Activated CD4-positive, alpha-beta T cell treated with anti-CD3 and anti-CD28 coated beads, Interleukin-2, amount 50 U/mL, for 24 hours (primary cell): ENCODE measurements around the gene ACAN.

ENCODE experiments used
- DNase-seq, 2 donors: peaks; one replicate each; pipeline ENCODE4 v3.0.0-alpha.2; 2020; ENCODE audit warnings: low read depth in 1 of 2, low spot score in 1 of 2

Gene ACAN

DNA sequence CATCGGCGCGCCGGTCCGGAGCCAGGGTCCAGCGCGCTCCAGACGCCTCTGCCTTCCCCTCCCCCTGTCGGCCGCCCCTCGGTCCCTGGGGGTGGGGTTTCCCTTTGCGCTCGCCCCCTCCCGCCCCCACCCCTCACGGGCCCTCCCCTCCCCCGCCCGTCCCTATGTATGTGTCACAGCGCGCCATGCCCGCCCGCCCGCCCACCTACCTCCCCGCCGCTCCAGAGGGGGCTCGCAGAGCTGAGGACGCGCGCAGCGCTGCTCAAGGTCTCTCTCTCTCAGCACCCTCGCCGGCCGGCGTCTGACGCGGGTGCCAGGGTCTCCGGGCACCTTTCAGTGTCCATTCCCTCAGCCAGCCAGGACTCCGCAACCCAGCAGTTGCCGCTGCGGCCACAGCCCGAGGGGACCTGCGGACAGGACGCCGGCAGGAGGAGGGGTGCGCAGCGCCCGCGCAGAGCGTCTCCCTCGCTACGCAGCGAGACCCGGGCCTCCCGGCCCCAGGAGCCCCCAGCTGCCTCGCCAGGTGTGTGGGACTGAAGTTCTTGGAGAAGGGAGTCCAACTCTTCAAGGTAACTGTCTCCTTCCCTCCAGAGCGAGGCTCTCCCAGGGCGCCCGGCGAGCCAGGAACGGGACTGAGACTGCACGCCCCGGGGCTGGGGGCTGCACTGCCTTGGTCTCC lies at the start of gene ACAN:
Gene ACAN, plus strand, starts transcription at position 196 of the 679 bp plus-strand sequence. CDS start 32,771 bp downstream, outside the sequence.
- no peak for DNase-seq

DNA sequence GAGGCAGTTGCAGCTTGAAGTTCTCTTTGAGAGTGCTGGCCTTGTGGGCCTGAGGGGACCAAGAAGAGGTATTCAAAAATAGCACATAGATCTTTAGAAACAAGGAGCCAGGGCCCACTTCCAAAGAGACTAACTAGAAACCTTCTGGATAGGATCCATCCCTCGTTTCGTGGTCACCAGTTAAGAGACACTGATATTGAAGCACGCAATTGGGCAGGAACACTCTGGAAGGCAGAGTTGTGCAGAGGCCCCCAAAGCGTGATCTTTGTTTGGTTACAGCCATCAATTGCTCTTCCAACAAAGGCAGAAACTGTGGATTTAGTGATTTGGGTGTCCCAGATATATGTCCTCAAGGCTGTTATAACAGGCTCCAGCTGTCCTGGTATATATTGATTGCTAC lies 46.7 kb upstream of the ACAN start:
- DNase-seq, result no peak

DNA sequence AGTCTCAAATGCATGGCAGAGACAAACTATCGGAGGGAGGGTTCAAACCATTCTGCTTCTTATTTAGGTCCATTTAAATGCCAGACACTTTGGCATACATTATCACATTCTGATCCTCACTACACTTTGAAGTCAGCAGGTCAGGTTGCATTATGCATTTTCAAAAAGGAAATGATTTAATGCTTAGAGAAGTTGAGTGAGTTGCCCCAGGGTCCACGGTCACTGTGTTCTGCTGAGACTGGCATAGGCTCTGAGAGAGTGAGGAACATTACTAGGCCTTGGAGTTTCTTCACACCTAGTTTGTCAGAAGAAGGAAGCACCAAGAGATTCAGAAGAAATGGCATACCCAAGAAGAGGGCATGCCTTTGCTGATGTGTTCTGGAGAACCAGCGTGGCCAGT lies 46.3 kb upstream of the ACAN start:
- no peak for DNase-seq

DNA sequence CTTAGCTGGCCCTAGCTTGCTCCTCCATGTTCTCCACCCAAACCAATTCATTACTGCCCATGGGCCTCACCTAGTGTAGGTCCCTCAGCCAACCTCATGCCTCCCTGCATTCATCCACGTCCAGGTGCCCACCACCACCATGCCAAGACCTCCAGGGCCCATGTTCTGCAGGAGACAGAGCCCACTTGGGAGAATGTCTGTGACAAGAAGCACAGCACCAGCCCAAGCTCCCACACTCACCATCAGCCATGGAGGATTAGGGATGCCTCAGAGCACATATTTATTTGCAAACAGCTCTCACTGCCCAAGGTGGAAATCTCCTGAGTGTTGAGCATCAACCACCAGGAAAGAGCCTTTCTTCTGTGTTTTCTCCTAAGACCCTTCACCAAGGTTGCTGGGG lies 43.4 kb upstream of the ACAN start:
- no peak for DNase-seq

DNA sequence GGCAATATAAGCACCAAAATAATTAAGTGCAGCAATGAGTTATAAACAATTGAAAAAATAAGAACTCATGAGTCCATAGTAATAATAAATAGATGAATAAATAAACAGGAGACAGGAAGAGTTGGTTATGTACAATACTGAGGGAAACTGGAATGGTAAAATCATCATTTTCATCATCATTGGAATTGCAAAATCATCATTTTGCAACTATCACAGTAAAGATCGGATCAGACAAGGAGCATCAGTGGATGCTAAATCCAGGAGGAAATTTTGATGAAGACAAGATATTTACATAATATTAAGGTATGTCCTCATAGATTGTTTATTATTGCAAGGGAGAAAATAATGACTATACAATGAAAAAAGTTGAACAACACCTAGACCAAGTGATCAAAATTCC lies 38.8 kb upstream of the ACAN start:
- DNase-seq, result no peak

DNA sequence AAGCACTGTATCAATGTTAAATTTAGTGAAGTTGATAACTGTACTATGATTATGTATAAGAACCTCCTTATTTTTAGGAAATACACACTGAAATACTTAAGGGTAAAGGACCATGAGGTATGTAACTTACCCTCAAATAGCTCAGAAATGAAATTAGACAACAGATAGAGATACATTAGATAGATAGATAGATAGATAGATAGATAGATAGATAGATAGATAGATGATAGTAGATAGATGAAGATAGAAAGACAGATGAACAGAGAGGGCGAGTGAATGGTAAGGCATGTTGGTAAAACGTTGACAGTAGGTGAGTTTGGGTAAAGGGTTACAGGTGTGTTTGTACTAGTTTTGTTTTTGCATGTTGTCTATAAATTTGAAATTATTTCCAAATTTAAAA lies 38.0 kb upstream of the ACAN start:
- no peak for DNase-seq

DNA sequence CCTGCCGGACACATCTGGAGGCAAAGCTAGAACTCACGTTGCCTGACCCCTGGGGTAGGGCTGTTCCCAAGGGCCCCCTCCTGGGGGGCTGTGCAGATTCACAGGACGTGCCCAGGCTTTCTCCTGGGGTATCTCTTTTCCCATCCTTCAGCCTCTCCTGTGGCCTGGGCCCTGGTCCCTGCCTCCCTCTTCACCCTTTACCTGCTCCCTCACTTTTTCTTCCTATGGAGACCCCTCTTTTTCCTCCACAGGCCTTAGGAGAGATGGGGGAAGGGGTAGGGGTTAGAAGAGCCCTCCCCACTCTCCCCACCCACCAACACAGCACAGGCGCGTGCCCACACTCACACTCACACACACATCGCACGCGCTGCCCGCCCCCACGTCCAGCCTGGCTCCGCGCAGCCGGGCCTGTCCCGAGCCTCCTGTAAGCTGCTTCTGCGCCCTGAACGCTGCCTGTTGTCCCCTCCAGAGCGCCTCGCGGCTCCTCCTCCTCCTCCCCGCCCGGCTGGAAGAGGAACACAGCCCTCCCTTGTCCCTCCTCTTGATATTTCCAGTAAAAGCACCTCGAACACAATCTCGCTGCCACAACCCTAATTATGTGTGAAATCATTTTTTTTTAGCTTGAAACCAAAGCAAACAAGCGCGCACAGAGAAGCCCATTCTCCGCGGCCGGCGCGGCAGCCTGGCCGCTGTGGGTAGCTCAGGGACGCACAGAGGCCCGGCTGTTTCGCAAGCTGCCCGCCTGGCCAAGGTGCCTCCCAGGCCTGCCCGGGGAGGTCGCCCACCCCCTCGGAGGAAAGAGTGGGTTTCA lies 33.9 kb upstream of the ACAN start:
- DNase-seq, result no peak

DNA sequence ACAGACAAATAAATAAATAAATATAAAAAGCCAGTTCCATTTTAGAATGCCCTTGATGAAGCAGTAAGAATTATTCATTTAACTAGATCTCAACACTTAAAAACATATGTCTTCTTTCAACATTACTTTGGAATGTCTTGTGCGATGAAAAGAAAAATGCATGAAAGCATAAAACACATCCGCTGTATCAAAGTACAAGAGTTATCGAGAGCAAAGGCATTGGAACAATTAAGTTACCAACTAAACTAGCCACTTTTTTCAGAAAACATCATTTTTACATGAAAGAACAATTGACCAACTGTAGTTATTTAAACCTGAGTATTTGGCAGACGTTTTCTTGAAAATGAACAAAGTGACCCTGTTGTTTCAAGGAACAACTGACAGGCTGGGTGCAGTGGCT lies 27.5 kb upstream of the ACAN start:
- DNase-seq, result no peak

DNA sequence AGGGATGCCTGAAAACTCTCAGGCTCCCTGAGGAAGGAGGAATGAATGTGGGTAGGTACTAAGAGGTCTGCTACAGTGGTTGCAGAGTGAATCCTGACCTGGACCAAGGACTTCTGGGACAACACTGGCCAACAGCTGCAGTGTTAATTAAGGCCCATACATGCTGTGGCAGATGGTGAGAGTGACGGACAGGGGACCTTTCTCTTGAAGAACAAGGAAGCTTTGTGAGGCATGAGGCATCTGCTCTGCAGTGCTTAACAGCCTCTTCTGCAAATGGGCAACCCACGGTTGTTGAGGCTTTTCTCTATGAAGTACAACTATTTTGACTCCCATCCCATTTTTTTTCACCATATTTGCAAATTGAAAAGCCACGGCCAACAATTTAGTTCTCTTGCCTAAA lies 26.6 kb upstream of the ACAN start:
- DNase-seq, result no peak

DNA sequence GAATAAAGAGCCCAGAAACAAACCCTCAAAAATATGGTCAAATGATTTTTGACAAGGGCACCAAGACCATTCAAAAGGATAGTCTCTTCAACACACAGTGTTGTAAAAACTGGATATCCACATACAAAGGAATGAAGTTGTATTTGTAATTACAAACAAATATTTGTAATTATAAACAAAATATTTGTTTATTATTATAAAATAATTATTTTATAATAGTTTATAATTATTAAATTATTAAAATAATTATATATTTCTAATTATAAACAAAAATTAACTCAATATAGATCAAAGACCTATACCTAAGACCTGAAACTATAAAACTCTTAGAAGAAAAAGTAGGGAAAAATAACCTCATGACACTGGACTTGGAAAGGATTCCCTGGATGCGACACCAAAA lies 23.3 kb upstream of the ACAN start:
- no peak for DNase-seq

DNA sequence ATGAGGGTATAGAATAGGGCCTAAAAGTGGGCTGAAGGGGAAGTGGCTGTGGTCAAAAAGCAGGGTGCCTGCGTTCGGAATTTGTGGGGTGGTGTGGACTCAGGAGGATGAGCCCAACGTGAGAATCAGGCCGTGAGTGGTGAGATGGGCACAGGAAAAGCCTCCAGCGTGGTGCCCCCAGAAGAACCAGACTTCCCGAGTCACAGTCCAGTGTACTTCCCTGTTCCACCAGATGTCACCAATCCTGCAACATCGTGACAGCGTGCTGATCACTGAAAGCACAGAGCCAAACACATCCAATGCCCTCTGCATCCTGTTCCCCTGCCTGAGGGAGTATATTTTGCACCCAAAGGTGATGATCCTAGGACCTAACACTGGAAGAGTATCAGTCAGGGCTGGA lies 20.8 kb upstream of the ACAN start:
- DNase-seq, result no peak

DNA sequence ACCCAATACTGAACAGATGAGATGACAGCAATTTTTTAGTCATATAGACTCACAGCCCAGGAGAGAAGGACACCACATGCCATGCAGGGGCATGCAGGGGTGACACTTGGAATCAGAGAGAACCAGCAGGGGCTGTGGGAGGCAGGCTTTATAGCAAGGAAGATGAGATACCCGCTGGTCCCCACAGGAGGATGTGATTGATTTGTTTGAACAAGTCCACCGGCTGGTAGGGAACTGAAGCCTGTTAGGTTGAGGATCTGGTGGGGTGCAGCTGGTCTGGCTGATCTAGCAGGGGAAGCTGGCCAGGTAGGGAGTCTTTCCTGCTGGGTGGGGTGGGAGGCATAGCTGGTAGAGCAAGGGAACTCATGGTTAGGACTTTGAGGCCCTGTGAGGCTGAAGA lies 18.0 kb upstream of the ACAN start:
- DNase-seq, result no peak

DNA sequence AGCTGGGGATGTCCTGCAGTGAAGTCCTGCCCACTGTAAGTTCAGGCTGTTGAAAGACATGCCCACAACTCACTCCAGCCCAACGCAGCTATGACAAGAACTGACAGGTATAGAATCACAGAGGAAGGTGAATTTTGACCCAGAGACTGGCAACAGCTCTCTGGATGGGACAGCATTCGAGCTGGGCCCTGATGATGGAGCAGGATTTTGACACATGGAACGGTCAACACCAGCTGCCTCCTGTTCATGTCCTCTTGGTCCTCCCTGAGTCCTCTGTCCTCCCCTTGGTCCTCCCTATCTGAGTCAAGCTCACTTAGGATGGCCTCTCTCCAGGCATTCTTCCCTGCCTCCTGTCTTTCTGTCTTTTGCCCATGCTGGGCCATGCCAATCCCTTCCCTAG lies 15.2 kb upstream of the ACAN start:
- no peak for DNase-seq

DNA sequence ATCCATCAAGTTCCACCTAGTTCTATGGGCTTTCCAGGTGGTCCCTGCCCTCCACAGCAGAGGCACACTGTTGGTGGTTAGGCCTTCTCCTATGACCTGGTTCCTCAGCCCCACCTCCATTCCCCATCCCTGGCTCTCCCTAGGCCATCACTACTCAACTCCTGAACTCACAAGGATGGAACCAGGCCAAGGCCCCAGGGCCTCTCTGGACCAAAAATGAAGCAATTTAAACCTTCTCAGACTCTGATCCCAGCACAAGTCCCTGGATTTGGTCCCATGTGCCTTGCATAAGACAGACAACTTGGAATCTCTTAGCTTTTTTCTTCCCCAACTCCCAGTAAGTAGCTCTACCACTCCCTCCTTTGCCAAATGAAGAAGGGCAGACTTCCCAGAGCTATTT lies 14.4 kb upstream of the ACAN start:
- no peak for DNase-seq

DNA sequence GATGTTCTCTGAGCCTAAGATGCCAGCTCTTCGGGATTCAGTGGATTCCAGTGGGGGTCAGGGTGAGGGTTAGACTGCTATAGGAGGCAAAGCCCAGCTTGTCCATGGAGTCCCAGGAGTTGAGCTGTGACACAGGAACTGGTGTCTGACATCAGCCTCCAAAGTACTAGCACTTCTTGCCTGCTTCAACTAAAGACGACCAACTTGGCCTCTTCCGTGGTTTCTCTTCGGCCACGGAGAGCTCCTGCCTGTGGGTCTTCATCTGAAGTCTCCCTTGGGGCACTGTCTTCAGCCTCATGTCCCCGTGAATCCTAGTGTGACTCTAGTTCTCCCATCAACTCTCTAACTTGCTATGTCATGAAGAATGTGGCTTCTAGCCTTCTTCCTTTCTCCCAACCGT lies 12.8 kb upstream of the ACAN start:
- DNase-seq, result no peak

DNA sequence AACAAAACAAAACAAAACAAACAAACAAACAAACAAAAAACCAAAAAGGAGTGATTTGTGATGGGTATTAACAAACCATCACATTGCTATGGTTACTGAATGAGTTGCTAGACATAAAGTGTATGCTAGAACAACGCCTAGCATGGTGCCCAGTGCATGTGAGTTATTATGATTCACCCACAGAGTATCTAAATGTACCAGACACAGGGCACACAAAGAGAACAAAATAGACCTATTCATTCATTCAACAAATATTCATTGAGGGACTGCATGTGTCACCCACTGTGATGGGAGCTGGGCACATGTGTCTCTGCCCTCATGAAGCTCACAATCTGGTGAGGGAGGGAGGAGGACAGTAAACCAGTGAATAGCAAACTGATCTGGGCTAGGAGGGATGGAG lies 11.6 kb upstream of the ACAN start:
- no peak for DNase-seq

DNA sequence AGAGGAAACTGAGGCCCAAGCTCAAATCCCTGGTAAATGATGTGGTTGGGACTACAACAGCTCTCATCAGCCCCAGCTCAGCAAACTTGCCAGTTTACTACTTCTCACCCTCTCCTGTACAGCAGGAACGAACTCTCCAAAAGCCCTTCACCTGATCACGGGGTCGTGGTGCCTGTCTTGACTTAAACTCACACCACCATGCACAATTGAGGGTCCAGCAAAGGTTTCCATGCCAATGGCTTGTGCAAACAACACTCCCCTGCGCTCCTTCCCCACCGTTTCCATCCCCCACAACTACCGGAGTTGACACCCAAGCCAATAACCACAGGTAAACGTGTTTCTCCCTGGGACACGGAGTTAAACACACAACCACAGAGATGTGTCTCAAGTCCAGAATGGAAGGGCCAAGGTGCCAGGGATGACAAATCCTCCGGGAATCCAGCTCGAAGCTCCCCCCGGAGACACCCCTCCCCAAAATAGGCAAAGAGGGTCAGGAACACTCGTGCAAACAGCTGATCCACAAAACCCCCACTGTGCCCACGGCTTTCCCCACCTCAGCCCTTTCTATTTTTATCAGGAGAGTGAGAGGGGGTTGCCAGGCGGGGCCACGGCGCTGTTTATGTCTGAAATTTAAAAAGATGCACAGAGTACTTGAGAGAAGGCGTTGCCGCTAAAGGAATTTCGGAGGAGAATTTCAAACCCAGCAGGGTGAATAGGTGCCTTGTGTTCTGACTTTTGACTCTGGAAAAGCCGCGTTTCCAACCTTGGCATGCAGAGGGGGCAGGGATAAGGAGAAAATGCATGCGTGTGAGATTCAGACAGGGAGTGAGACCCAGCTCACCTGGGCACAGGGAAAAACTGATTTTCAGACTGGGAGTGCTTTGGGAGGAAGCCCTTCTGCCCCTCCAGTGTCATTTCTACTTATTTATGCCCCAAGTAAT lies 10.6 kb upstream of the ACAN start:
- DNase-seq, result no peak

DNA sequence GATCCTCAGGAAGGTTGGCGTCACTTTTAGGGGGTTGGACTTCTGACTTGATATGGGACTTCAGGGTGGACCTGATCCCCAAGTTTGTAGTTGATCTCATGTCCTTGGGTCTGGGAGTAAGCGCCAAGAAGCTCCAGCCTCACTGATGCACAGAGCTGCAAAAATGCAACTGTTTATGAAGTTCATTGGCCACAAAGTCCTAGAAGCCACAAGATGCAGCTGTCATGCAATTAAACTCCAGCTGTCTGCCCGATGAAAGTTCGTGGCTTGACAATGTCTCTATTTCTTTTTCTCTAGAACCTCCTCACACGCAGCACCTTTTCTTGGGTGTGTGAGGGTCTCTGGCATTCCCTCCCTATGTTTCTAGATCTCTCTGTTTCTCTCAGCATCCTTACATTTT lies 9.2 kb upstream of the ACAN start:
- no peak for DNase-seq

DNA sequence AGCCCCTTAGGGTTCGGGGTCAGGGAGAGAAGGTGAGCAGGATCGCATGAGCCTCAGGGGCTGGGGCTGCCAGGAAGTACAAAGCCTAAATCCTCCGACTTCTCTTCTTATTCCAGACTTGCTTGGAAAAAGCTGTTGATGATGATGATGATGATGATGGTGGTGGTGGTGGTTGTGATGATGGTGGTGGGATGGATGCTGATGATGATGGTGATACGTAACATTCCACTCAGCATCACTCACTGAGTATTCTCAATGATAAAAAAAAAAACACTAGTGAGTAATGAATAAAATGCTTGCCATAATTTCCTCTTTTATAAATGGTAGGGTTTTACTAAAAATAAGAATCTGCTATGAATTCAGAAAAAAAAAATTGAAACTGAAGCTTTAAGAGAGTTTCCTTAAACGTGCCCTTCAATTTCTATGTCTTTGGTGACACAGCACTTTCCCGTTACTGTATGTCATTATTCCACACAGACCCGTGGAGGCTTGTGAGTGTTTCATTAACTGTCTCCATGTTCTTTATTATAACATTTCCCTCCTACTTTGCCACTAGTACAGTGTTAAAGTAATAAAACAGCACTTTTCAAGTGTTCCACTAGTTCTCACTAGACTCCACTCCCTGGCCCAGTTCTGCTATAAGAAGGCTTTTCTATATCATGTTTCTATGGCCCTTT lies 5.4 kb upstream of the ACAN start:
- DNase-seq, result no peak

DNA sequence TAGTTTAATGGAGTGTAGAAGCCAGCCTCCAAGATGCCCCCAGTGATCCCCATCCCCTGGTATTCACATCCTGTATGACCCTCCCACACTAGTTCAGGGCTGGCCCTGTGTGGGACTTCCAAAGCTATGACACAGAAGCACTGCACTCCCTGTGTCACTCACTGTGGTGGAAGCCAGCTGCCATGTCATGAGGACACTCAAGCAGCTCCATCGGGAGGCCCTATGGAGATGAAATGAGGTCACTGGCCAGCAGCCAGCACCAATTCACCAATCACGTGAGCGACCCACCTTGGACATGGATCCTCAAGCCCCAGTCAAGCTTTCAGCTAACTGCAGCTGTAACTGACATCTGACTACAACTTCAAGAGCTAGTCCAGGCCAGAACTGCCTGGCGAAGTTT lies 3.9 kb upstream of the ACAN start:
- no peak for DNase-seq

DNA sequence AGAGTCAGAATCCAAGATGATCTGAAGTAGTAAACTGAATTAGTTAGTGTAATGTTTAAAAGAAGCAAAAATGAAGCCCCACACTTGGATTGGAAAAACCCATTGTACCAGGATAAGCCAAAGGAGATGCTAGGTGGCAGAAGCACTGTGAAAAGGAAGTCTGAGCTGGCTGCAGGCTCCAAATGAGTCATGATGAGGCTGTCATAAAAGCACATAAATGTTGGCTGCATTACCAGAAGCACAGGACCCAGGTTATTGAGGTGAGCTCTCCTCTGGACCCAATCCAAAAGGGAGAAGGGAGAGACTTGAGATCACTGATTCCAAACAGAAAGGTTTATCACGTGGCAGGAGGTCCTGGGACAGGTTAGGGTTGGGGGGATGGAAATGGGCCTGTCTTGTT lies 3.2 kb upstream of the ACAN start:
- no peak for DNase-seq
